WTC11 (cell line): ENCODE results near the gene PDLIM5. TPM values are rescaled to one million over a fixed set of nuclear protein-coding genes. Genes with fewer than 3 reads are reported as not detected.
"Not testable (repeated sequence)": the region's sequence is repeated elsewhere in the genome, so short reads cannot be mapped to it uniquely, and the experiment has no call there.

Experiments
- ATAC-seq: fragments of 200-7000 bp; cut with Tn5 transposase; 2 replicates; pipeline ENCODE4 v1.10.0; 2021; ENCODE audit warnings: mild to moderate bottlenecking, moderate library complexity
- CTCF ChIA-PET: fragments of 300-600 bp; sonication (Branson Sonifier 250); formaldehyde crosslinking; loops from one replicate; lab custom pipeline; 2021; ENCODE audit warnings: antibody characterized with exemption; lab: Charles Lee
- POLR2A ChIA-PET: fragments of 350-600 bp; sonication (Branson Sonifier 250); formaldehyde crosslinking; loops from one replicate; lab custom pipeline; 2021; ENCODE audit warnings: antibody characterized with exemption; lab: Charles Lee
- DNase-seq: peaks from one replicate; pipeline ENCODE4 v3.0.0; 2021; ENCODE audit warnings: low spot score
- H3K27ac Mint-ChIP-seq: 2 replicates; pipeline ENCODE4 v1.8.0; 2021; ENCODE audit warnings: mixed read lengths
- H3K27me3 Mint-ChIP-seq: 2 replicates; pipeline ENCODE4 v1.8.0; 2021; ENCODE audit warnings: low read depth, mild to moderate bottlenecking, moderate library complexity, mixed read lengths
- H3K36me3 Mint-ChIP-seq: 2 replicates; pipeline ENCODE4 v1.8.0; 2021; ENCODE audit warnings: mixed read lengths
- H3K4me1 Mint-ChIP-seq: 2 replicates; pipeline ENCODE4 v1.8.0; 2022; ENCODE audit warnings: mixed read lengths
- H3K4me3 Mint-ChIP-seq: 2 replicates; pipeline ENCODE4 v1.8.0; 2021; ENCODE audit warnings: mild to moderate bottlenecking, moderate library complexity, mixed read lengths
- H3K9me3 Mint-ChIP-seq: 2 replicates; pipeline ENCODE4 v1.8.0; 2021; ENCODE audit warnings: mixed read lengths
- EMX1 ChIP-seq: fragments of 250-450 bp; sonication (Bioruptor Pico); IDR thresholded peaks from 2 replicates; pipeline ENCODE4 v1.8.0; 2021; ENCODE audit warnings: mild to moderate bottlenecking
- FOXK1 ChIP-seq: sonication (generic); formaldehyde crosslinking; IDR thresholded peaks from 2 replicates; pipeline ENCODE4 v1.8.0; 2022; ENCODE audit warnings: mild to moderate bottlenecking, moderate library complexity, missing genetic modification reagents
- HMGA2 ChIP-seq: fragments of 250-450 bp; sonication (Bioruptor Pico); IDR thresholded peaks from 2 replicates; pipeline ENCODE4 v1.4.0; 2021; ENCODE audit warnings: mild to moderate bottlenecking, moderate library complexity
- JAZF1 ChIP-seq: fragments of 250-450 bp; sonication (Bioruptor Pico); IDR thresholded peaks from 2 replicates; pipeline ENCODE4 v1.9.0; 2021; ENCODE audit warnings: moderate library complexity, mild to moderate bottlenecking, inconsistent platforms
- MXD4 ChIP-seq: fragments of 250-450 bp; sonication (Bioruptor Pico); IDR thresholded peaks from 2 replicates; pipeline ENCODE4 v1.8.0; 2021; ENCODE audit warnings: mild to moderate bottlenecking, moderate library complexity, borderline replicate concordance
- NFATC4 ChIP-seq: fragments of 250-450 bp; sonication (Bioruptor Pico); IDR thresholded peaks from 2 replicates; pipeline ENCODE4 v1.9.0; 2021; ENCODE audit warnings: mild to moderate bottlenecking
- NFE2L1 ChIP-seq: sonication (generic); formaldehyde crosslinking; IDR thresholded peaks from 2 replicates; pipeline ENCODE4 v1.8.1; 2023; ENCODE audit warnings: missing genetic modification reagents
- NFYB ChIP-seq: sonication (generic); formaldehyde crosslinking; conservative IDR thresholded peaks from 2 replicates; pipeline ENCODE4 v1.8.0; 2022; ENCODE audit warnings: low read depth, missing genetic modification reagents
- NR3C1 ChIP-seq: sonication (generic); formaldehyde crosslinking; conservative IDR thresholded peaks from 2 replicates; pipeline ENCODE4 v1.8.1; 2023; ENCODE audit warnings: low read depth, mild to moderate bottlenecking, missing genetic modification reagents
- OVOL2 ChIP-seq: fragments of 250-450 bp; sonication (Bioruptor Pico); IDR thresholded peaks from 2 replicates; pipeline ENCODE4 v1.9.0; 2021; ENCODE audit warnings: mild to moderate bottlenecking, borderline replicate concordance
- SOX15 ChIP-seq: fragments of 250-450 bp; sonication (Bioruptor Pico); IDR thresholded peaks from 2 replicates; pipeline ENCODE4 v1.9.0; 2021; ENCODE audit warnings: mild to moderate bottlenecking
- TEAD1 ChIP-seq: sonication (generic); formaldehyde crosslinking; IDR thresholded peaks from 2 replicates; pipeline ENCODE4 v1.8.0; 2022; ENCODE audit warnings: mild to moderate bottlenecking, missing genetic modification reagents
- ZBTB21 ChIP-seq: sonication (generic); formaldehyde crosslinking; IDR thresholded peaks from 2 replicates; pipeline ENCODE4 v1.8.1; 2023; ENCODE audit warnings: mild to moderate bottlenecking, missing genetic modification reagents, borderline replicate concordance
- ZNF219 ChIP-seq: sonication (generic); formaldehyde crosslinking; IDR thresholded peaks from 2 replicates; pipeline ENCODE4 v1.8.0; 2023; ENCODE audit warnings: missing genetic modification reagents, mild to moderate bottlenecking, borderline replicate concordance
- ZNF232 ChIP-seq: sonication (generic); formaldehyde crosslinking; IDR thresholded peaks from 2 replicates; pipeline ENCODE4 v1.8.0; 2022; ENCODE audit warnings: mild to moderate bottlenecking, missing genetic modification reagents
- ZNF416 ChIP-seq: fragments of 250-450 bp; sonication (Bioruptor Pico); IDR thresholded peaks from 2 replicates; pipeline ENCODE4 v1.9.0; 2021; ENCODE audit warnings: mild to moderate bottlenecking, inconsistent platforms
- ZNF671 ChIP-seq: fragments of 250-450 bp; sonication (Bioruptor Pico); IDR thresholded peaks from 2 replicates; pipeline ENCODE4 v1.8.0; 2021; ENCODE audit warnings: mild to moderate bottlenecking
- total RNA-seq: library from RNA; stranded (reverse); gene quantifications from 3 replicates; pipeline ENCODE4 v1.2.3, GENCODE V29; 2021
- TF ChIP-seq, protein P1 (sequence below): sonication (generic); formaldehyde crosslinking; IDR thresholded peaks from 2 replicates; pipeline ENCODE4 v1.8.0; 2022; ENCODE audit warnings: missing genetic modification reagents
- TF ChIP-seq, protein P2 (sequence below): sonication (generic); formaldehyde crosslinking; IDR thresholded peaks from 2 replicates; pipeline ENCODE4 v1.8.1; 2023; ENCODE audit warnings: mild to moderate bottlenecking, missing genetic modification reagents
- TF ChIP-seq, protein P3 (sequence below): fragments of 250-450 bp; sonication (Bioruptor Pico); IDR thresholded peaks from 2 replicates; pipeline ENCODE4 v1.9.0; 2021; ENCODE audit warnings: mild to moderate bottlenecking, borderline replicate concordance
- TF ChIP-seq, protein P4 (sequence below): sonication (generic); formaldehyde crosslinking; IDR thresholded peaks from 2 replicates; pipeline ENCODE4 v1.8.1; 2023; ENCODE audit warnings: mild to moderate bottlenecking, missing genetic modification reagents, moderate library complexity
- TF ChIP-seq, protein P5 (sequence below): sonication (generic); formaldehyde crosslinking; IDR thresholded peaks from 2 replicates; pipeline ENCODE4 v1.8.0; 2022; ENCODE audit warnings: mild to moderate bottlenecking, missing genetic modification reagents
- TF ChIP-seq, protein P6 (sequence below): fragments of 250-450 bp; sonication (Bioruptor Pico); IDR thresholded peaks from 2 replicates; pipeline ENCODE4 v2.1.2; 2022; ENCODE audit warnings: mild to moderate bottlenecking, moderate library complexity

Gene PDLIM5
- total RNA-seq, 1 experiment from 2014 or later = 51.5 TPM

DNA sequence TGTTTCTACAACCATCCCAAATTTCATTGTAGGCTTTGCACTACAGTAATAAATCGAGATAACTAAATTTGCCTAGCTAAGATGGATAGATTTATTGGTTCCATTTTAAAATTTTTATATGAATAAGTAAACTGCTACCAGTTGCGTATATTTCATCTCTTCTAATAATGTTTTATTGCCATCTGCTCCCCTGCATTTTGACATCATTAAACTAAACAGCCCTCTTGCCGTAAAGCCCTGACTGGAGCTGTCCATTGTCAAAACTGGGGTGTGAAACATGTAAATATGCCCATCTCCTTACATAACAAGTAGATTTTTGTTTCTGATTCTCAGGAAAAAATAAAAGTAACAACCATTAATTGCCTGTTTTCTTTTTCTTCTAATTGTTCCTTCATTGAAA is 175.2 kb downstream of the PDLIM5 start:
- DNase-seq (no peak), ATAC-seq (no peak)
- H3K9me3 Mint-ChIP-seq = no peaks in the 10 kb centered on the region
- no peak overlapping the region for H3K4me3 Mint-ChIP-seq
- no peak overlapping the region for H3K27ac Mint-ChIP-seq
- POLR2A ChIA-PET = no interaction called here
- TF ChIP-seq, protein P1, sequence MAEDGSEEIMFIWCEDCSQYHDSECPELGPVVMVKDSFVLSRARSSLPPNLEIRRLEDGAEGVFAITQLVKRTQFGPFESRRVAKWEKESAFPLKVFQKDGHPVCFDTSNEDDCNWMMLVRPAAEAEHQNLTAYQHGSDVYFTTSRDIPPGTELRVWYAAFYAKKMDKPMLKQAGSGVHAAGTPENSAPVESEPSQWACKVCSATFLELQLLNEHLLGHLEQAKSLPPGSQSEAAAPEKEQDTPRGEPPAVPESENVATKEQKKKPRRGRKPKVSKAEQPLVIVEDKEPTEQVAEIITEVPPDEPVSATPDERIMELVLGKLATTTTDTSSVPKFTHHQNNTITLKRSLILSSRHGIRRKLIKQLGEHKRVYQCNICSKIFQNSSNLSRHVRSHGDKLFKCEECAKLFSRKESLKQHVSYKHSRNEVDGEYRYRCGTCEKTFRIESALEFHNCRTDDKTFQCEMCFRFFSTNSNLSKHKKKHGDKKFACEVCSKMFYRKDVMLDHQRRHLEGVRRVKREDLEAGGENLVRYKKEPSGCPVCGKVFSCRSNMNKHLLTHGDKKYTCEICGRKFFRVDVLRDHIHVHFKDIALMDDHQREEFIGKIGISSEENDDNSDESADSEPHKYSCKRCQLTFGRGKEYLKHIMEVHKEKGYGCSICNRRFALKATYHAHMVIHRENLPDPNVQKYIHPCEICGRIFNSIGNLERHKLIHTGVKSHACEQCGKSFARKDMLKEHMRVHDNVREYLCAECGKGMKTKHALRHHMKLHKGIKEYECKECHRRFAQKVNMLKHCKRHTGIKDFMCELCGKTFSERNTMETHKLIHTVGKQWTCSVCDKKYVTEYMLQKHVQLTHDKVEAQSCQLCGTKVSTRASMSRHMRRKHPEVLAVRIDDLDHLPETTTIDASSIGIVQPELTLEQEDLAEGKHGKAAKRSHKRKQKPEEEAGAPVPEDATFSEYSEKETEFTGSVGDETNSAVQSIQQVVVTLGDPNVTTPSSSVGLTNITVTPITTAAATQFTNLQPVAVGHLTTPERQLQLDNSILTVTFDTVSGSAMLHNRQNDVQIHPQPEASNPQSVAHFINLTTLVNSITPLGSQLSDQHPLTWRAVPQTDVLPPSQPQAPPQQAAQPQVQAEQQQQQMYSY = no peak
- TF ChIP-seq ZNF416 = no peak
- no peak for TF ChIP-seq FOXK1
- TF ChIP-seq OVOL2 (CRISPR knock-in tag) = no peak
- TF ChIP-seq HMGA2 = no peak
- TF ChIP-seq, protein P2, sequence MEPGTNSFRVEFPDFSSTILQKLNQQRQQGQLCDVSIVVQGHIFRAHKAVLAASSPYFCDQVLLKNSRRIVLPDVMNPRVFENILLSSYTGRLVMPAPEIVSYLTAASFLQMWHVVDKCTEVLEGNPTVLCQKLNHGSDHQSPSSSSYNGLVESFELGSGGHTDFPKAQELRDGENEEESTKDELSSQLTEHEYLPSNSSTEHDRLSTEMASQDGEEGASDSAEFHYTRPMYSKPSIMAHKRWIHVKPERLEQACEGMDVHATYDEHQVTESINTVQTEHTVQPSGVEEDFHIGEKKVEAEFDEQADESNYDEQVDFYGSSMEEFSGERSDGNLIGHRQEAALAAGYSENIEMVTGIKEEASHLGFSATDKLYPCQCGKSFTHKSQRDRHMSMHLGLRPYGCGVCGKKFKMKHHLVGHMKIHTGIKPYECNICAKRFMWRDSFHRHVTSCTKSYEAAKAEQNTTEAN (CRISPR knock-in tag) = no peak
- no peak for TF ChIP-seq ZNF232 (CRISPR knock-in tag)
- no peak for TF ChIP-seq TEAD1 (CRISPR knock-in tag)
- TF ChIP-seq NFATC4 (CRISPR knock-in tag) = no peak
- no peak for TF ChIP-seq EMX1 (CRISPR knock-in tag)
- TF ChIP-seq NR3C1 = no peak
- TF ChIP-seq NFE2L1 = no peak
- TF ChIP-seq ZNF671 (CRISPR knock-in tag) = no peak
- H3K27me3 Mint-ChIP-seq = no peaks in the 10 kb centered on the region
- no peaks in the 10 kb centered on the region for H3K4me1 Mint-ChIP-seq
- CTCF ChIA-PET = interaction anchor here (0.9 kb wide), 1 partner anchor 105 kb away, joined by 3 read pairs; no protein-coding TSS in a partner anchor
- H3K36me3 Mint-ChIP-seq = no peaks in the 10 kb centered on the region

DNA sequence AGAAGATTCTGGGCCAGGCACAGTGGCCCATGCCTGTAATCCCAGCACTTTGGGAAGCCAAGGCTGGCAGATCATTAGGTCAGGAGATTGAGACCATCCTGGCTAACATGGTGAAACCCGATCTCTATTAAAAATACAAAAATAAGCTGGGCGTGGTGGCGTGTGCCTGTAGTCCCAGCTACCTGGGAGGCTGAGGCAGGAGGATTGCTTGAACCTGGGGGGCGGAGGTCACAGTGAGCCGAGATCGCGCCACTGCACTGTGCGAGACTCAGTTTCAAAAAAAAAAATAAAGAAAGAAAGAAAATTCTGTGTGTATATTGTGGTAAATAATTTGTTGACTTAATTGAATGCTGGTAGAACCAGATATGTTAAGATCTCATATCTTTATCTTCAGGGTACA is 177.3 kb downstream of the PDLIM5 start:
- H3K27ac Mint-ChIP-seq, POLR2A ChIA-PET, H3K27me3 Mint-ChIP-seq, H3K4me1 Mint-ChIP-seq, H3K9me3 Mint-ChIP-seq, ATAC-seq, H3K4me3 Mint-ChIP-seq, DNase-seq, H3K36me3 Mint-ChIP-seq, CTCF ChIA-PET: not testable (repeated sequence)

DNA sequence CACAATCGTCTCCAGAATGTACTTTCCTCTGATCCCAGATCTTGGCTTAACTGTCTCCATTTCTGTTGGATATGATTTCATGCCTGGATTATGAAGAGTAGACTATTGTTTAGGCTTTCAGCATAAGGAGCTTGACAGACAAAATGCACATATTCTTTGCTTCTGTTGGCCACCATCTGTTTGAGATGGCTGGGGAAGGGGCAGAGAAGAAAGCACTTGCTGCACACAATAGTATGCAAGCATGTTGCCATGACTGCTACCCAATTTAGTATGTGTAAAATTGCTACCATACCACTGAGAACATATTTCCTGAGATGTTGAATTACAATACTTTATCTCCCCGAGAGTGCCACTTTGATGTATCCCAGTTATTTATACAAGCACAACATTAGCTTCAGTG is 178.1 kb downstream of the PDLIM5 start:
- POLR2A ChIA-PET = no interaction called here
- Mint-ChIP-seq H3K27me3 (no peaks in the 10 kb centered on the region), H3K9me3 (no peaks in the 10 kb centered on the region), H3K4me1 (no peaks in the 10 kb centered on the region), H3K36me3 (no peaks in the 10 kb centered on the region), H3K4me3 (no peak overlapping the region), H3K27ac (no peak overlapping the region)
- CTCF ChIA-PET = no interaction called here
- ATAC-seq (no peak), DNase-seq (no peak)
- TF ChIP-seq NFYB (CRISPR knock-in tag) = no peak
- no peak for TF ChIP-seq NR3C1
- no peak for TF ChIP-seq ZNF671 (CRISPR knock-in tag)
- no peak for TF ChIP-seq MXD4 (CRISPR knock-in tag)
- TF ChIP-seq JAZF1 (CRISPR knock-in tag) = no peak
- TF ChIP-seq, protein P3, sequence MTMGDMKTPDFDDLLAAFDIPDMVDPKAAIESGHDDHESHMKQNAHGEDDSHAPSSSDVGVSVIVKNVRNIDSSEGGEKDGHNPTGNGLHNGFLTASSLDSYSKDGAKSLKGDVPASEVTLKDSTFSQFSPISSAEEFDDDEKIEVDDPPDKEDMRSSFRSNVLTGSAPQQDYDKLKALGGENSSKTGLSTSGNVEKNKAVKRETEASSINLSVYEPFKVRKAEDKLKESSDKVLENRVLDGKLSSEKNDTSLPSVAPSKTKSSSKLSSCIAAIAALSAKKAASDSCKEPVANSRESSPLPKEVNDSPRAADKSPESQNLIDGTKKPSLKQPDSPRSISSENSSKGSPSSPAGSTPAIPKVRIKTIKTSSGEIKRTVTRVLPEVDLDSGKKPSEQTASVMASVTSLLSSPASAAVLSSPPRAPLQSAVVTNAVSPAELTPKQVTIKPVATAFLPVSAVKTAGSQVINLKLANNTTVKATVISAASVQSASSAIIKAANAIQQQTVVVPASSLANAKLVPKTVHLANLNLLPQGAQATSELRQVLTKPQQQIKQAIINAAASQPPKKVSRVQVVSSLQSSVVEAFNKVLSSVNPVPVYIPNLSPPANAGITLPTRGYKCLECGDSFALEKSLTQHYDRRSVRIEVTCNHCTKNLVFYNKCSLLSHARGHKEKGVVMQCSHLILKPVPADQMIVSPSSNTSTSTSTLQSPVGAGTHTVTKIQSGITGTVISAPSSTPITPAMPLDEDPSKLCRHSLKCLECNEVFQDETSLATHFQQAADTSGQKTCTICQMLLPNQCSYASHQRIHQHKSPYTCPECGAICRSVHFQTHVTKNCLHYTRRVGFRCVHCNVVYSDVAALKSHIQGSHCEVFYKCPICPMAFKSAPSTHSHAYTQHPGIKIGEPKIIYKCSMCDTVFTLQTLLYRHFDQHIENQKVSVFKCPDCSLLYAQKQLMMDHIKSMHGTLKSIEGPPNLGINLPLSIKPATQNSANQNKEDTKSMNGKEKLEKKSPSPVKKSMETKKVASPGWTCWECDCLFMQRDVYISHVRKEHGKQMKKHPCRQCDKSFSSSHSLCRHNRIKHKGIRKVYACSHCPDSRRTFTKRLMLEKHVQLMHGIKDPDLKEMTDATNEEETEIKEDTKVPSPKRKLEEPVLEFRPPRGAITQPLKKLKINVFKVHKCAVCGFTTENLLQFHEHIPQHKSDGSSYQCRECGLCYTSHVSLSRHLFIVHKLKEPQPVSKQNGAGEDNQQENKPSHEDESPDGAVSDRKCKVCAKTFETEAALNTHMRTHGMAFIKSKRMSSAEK (CRISPR knock-in tag) = no peak
- TF ChIP-seq, protein P4, sequence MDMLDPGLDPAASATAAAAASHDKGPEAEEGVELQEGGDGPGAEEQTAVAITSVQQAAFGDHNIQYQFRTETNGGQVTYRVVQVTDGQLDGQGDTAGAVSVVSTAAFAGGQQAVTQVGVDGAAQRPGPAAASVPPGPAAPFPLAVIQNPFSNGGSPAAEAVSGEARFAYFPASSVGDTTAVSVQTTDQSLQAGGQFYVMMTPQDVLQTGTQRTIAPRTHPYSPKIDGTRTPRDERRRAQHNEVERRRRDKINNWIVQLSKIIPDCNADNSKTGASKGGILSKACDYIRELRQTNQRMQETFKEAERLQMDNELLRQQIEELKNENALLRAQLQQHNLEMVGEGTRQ (CRISPR knock-in tag) = no peak
- TF ChIP-seq, protein P5, sequence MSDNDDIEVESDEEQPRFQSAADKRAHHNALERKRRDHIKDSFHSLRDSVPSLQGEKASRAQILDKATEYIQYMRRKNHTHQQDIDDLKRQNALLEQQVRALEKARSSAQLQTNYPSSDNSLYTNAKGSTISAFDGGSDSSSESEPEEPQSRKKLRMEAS (CRISPR knock-in tag) = no peak
- no peak for TF ChIP-seq ZBTB21 (CRISPR knock-in tag)
- TF ChIP-seq ZNF219 (CRISPR knock-in tag) = no peak
- TF ChIP-seq, protein P6, sequence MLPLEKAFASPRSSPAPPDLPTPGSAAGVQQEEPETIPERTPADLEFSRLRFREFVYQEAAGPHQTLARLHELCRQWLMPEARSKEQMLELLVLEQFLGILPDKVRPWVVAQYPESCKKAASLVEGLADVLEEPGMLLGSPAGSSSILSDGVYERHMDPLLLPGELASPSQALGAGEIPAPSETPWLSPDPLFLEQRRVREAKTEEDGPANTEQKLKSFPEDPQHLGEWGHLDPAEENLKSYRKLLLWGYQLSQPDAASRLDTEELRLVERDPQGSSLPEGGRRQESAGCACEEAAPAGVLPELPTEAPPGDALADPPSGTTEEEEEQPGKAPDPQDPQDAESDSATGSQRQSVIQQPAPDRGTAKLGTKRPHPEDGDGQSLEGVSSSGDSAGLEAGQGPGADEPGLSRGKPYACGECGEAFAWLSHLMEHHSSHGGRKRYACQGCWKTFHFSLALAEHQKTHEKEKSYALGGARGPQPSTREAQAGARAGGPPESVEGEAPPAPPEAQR (CRISPR knock-in tag) = no peak
- no peak for TF ChIP-seq FOXK1
- TF ChIP-seq SOX15 (CRISPR knock-in tag) = no peak
- no peak for TF ChIP-seq ZNF232 (CRISPR knock-in tag)
